GM19467 (cell line): ENCODE results near the gene ARHGAP10.

Experiments
- ATAC-seq: cut with Tn5 transposase; IDR thresholded peaks from one replicate; pipeline ENCODE4 v1.9.1; 2021; ENCODE audit warnings: mild to moderate bottlenecking, moderate library complexity; ENCODE audit not compliant: unreplicated experiment

ARHGAP10 gene

DNA sequence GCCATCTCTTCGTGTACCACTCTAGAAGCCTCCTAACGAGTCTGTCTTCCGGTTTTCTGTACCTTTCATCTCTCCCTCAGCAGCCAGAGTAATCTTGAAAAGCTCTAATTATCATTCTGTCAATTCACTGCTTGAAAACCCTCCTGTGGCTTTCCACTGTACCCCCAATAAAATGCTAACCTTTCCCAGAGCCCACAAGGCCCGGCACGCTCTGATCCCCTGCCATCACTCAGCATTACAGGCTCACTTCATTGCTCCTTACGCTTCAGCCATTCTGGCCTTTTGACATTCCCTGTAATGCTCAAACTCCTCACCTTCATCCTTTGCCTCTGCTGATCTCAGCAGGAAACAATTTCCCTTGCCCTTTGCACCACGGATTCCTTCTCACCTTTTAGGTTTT is 112.9 kb downstream of the ARHGAP10 start:
- ATAC-seq = no peak

DNA sequence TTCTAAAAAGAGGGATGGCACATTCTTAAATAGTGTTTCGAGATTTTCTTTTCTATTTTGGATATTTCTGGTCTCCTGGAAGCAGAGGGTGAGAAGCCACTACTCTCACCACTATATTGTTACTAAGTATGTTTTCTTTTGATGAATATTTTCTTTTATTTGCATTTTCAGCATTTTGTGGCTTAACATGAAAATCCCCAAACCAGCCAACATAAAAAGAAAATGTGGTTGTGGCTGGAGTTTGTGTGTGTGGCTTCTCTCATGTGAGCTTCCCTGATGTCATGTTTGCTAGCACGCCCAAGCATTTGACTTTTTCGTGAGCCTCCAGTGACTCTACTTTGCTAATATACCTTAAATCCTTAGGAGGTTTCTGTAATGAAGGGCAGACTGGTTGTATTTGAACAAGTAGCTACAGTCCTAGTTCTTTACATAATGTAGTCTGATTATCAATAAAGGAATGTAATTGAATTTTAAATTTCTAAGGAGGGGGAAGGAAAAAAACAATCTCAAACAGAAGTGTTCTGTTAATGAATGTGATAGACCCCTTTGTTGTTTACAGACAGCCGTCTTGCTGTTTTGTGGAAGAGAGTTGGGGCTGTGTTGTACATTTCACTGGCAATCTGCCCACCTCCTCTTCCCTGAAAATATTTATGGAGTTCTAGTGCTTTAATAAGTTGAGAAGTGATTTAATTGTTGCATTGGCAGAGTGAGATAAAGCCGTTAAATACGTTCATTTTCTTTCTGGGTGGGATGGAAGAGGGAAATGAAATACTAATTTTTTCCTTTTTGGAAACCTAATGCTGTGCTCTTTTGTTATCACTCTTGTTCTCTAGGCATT is 114.6 kb downstream of the ARHGAP10 start:
- no peak for ATAC-seq

DNA sequence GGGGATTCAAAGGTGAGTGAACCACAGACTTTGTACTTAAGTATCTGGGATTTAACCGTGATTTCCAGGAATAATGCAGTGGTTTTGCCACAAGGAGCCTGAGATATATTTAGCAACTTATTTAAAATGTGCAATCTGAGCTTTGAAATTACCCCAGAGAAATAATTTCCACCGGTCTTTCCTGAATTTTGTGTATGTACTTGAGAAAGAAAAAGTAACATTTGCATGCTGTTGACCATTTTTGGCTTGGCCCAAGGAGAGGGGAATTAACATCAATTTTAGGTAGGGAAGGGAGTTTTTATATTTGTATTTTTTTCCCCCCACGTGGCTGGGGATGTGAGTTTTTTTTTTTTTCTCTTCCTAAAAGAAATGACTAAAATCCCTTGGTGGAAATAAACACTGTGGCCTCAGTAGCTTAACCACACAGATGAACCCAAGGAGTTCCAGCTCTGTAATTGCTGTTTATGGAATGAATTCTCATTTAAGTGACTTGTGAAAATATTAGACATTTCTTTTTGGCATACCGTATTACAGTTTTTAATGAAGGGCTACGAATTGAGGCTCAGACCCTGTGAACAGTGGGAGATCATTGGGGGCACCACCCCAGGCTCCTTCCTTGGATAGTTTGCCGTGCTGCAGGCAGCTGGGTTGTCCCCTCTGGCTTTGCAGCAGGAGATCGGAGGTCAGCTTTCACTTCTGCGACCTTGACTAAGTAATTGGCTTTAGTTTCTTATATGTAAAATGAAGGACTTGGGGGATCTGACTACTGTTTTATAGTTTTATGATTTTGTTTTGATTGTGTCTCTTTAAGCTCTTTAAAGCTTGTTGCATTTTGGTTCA is 116.1 kb downstream of the ARHGAP10 start:
- ATAC-seq = no peak

DNA sequence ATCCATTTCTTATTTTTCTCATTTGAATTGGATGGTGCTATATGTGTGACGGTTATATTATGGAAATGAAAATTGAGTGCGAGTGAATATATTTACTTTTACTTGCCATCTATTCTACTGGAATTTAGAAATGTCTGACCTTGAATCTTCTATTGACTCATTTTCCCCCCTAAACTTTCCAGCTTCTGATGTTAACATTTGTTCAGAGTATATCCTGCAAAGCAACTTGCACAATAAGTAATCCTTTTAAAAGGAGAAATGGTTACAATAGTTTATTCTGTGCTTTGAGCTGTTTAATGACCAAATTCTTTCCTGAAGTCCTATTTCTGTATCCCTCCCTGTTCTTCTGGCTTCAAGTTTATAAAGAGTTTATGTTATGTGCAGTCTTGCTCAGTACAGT is 116.7 kb downstream of the ARHGAP10 start:
- no peak for ATAC-seq

DNA sequence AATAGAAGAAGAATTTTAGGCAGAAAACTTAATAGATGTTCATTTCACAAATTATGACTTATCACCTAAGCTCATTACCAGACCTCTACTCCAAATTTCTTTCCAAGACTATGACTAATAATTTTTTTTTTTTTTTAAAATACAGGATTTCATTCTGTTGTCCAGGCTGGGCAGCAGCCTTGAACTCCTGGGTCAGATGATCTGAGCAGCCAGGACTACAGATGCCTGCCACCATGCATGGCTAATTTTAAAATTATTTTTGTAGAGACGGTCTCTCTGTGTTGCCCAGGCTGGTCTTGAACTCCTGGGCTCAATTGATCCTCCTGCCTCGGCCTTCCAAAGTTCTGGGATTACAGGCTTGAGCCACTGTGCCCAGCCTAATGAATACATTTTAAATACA is 119.2 kb downstream of the ARHGAP10 start:
- no peak for ATAC-seq

DNA sequence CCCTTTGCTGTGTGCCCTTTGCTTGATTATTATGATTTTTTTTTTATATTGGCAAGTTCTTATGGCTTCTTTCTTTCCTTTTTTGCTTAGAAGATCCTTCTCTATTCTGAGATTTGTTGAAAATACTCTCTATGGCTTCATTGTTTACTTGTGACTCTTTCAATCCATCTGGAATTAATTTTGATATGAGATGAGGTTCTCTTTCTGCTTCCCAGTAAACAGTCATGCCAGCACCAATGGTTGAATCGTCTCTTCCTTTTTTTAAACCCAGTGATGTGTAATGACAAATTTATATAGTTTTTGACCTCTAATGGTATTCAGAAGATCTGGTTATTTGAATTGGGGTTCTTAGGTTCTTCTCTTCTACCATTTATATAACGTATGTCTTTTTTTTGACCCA is 121.8 kb downstream of the ARHGAP10 start:
- ATAC-seq = no peak

DNA sequence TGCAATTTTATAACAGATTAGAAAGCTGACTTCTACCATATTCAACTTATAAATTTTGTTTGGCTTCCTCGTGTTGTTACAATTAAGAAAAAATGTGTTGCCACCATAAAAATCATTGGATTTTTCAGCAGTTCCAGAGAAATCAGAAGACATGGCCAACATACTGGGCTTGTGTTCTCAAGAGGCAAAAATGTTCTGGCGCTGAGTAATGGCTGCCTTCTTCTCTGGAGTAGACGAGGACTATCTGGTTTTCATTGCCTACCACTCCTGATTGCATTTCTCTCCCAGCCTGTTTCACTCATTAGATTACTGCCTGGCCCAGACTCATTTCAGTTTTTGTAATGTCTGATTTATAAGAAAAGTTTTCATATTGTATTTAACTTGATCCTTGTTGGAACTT is 122.3 kb downstream of the ARHGAP10 start:
- no peak for ATAC-seq

DNA sequence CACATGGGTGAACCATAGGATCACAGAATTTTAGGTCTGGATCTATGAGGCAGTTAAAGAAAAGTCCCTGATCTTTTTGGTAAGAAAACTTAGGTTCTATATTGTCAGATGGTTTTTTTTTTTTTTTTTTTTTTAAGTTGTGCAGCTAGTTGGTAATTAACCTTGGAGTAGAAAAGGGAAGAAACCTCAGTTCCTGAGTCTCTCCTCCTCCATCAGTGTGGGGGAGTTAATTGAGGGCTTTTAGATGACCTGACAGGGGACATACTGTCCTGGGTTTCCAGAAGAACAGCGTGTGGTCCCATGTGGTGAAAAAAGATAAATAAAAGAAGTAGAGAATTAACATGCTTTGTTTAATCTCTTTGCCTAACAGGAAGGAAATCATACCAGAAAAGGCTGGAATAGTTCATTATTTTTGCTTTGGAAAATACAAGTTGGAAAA is 123.7 kb downstream of the ARHGAP10 start:
- ATAC-seq = no peak

DNA sequence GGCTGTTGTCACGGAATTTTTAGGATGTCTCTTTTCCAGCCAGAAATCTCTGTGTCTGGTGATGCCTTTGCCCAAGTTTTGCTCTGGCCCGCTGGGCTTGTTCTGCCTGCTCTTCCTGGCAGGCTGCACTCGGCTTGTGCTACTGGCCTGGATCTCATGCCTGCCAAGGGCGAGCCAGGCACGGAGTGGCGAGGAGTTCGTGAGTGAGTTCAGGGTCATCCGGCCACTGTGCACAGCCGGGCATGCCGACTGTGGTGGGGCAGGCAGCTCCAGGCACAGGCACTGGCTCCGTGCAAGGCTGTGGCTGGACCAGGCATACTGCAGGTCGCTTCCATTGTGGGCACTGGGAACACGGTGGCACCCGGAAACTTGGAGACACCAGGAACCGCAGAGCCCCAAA is 129.1 kb downstream of the ARHGAP10 start:
- no peak for ATAC-seq

DNA sequence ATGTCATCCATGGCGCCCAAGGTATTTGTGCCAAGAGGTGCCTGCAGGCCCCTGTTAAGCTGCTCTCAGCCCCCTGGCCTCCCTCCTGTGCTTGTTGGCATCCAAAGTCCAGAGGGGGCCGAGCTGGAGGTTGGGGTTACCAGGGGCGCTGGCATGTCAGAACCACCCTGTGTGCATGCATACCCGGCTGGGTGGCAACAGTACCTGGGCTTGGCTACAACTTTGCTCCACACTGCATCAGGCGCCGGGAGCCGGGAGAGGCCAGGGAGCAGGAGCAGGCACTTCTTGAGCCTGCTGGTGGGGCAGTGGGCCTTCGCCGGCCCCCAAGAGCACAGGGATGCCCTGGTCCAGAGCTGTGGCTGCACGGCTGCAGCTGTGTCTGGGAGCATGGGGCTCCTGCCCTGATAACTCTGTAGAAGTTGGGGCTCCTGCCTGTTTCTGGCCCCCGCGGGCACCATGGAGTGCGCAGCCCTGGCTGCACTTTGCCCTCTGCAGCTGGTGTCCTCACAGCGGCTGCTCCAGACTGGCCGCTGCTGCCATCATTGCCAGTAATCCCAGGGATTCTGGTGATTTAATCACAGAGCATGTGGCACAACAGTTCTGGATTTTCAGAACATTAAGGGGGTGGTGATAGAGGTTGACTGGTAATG is 130.3 kb downstream of the ARHGAP10 start:
- ATAC-seq = no peak

DNA sequence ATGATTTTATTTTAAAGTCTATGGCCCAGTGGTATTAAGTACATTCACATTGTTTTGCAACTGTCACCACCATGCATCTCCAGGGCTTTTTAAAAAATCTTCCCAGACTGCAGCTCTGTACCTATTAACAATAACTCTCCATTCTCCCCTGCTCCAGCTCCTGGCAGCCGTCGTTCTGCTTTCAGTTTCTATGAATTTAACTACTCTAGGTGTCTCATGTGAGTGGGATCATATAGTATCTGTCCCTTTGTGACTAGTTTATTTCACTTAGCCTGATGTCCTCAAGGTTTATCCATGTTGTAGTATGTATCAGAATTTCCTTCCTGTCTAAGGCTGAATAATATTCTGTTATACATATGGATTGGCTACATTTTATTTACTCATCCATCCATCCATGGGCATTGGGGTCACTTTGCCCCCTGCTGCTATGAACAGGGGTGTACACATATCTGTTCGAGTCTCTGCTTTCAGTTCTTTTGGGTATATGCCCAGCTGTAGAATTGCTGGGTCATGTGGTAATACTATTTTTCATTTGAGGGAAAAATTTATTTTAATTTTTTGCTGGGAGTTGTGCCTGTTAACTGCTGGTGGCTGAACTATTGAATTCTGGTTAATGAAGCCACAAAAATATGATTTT is 131.3 kb downstream of the ARHGAP10 start:
- ATAC-seq = peak; percentile 41

DNA sequence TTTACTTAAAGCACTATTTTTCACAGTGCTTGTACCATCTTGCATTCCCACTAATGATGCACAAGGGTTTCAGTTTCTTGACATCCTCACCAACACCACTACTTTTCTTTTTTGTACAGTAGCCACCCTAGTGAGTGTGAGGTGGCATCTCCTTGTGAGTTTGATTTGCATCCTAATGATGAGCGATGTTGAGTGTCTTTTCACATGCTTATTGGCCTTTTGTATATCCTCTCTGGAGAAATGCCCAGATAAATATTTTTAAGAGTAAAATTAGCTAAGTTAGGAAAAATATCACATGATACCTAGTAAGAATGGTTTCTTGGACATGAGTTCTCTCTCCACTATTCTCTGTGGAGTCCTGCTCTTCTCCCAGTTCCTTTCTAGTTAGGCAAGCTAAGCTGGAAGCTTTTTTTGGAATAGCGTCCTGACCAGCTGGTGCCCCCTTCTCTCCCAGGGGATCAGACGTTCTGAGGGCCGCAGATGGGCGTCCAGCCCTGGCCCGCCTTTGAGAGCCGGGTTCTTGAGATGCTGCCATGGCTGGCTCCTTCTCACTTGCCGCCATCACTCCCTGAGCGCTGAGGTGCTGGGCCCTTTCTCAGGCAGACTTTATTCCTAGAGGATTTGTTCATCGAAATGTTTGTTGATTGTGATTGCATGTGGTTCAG is 132.1 kb downstream of the ARHGAP10 start:
- no peak for ATAC-seq

DNA sequence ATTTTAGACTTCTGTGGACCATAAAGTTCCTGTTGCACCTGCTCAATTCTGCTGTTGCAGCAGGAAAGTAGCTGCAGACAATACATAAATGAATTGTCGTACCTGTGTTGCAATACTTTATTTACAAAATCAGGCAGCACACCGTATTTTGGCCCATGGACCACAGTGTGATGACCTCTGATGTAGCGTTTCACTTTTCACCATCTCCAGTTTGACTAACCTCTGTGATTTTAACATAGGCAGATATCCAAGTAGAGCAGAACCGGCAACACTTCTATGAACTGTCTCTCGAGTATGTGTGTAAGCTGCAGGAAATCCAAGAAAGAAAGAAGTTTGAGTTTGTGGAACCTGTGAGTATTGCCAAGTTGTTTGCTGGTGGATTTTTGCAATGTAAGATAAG is 132.7 kb downstream of the ARHGAP10 start:
- no peak for ATAC-seq

DNA sequence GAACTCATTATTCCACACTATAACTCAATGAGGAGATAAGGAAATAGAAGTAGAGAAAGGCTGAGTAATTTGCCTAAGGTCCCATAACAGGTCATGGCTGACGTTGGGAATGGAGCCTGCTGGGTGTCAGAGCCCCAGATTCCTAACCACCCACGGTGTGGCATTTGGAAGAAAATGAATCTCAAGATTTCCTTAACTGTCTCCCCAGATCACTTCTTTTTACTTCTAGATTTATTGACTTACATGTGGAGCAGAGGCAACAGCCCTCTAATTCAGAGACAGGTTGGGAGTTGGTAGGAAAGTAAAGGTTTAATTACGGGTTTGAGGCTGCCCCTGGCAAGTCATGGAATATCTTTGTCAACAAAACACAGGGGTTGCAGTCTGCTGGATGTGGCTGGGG is 134.0 kb downstream of the ARHGAP10 start:
- ATAC-seq = no peak

DNA sequence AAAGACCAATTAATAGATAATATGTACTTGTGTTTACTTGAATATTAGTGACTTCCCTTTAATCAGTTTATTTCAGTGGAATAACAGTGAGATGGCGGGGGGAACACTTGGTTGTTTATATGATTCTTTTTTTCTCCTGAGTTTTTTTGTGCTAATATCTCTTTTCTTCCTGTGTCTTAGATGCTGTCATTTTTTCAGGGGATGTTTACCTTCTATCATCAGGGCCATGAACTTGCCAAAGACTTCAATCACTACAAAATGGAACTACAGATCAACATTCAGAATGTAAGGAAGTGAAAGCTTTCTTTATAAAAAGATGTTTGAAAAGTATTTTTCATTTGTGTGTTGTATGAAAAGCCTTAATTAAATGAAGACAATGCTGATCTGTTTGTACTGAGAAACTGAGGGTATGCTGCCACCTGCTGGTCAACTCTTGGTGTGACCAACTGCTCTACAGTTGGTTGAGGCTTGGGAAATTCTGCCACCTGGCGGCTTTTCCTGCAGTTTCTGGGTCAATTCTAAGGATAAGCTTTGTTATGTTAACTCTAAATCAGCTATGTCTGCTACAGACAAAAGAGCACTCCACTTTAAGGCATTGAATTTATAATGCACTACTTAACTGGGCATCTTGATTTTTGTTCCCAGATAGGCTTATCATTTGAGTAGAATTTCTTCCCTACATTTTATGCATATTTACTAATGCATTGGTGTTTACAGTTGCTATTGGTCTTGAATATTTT is 134.8 kb downstream of the ARHGAP10 start:
- peak; percentile 89 for ATAC-seq

DNA sequence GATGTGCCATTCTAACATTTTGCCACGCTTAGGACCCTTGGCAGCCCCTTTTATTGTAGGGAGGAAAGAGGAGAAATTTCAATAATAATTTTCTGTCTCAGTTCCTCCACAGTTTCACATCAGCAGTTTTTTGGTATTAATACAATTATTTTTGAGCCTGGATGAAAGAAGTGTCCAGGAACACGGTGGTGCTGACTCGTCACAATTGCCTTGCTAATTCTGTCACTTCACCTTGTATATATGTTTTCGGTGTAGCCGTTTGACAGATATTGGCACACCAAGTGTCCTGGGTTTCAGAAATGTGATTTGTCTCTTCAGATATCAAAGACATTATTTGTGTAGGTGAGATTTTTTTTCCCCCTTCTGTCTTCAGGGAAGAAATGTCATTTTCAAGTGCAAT is 142.2 kb downstream of the ARHGAP10 start:
- no peak for ATAC-seq

DNA sequence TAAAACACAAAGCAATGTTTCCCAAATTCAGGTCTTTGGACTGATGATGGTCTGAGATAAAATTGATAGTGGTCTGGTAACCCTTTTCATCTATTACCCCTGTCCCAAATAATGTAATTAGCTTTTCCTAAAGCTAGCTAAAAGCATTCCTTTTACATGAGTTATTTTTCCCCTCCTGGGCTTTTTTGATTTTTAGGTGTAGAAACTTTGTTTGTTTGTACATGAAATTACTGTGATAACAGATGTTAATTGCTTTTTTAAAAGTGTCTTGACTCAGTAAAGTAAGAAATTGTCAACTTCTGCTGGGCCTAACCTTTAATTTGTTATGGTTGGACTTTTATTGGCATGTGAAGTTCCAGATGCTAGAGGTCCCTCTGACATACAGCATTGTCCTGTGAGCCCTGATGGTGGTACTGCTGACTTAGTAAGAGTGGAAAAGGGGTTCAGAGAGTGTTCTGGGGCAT is 145.5 kb downstream of the ARHGAP10 start:
- no peak for ATAC-seq

DNA sequence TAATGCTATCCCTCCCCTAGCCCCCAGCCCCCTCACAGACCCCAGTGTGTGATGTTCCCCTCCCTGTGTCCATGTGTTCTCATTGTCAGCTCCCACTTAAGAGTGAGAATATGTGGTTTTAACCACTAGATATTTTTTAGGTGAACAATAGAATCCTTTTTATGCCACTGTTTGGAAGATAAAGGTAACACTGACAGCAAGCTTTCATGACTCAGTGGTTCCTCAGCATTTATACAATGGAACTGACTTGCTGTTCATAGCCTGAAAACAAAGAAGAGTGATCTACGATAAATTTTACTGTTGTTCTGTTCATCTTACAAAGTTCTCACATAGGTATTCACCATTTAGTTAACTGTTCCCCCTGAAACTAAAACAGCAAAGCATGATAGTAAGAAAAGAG is 147.8 kb downstream of the ARHGAP10 start:
- ATAC-seq = no peak

DNA sequence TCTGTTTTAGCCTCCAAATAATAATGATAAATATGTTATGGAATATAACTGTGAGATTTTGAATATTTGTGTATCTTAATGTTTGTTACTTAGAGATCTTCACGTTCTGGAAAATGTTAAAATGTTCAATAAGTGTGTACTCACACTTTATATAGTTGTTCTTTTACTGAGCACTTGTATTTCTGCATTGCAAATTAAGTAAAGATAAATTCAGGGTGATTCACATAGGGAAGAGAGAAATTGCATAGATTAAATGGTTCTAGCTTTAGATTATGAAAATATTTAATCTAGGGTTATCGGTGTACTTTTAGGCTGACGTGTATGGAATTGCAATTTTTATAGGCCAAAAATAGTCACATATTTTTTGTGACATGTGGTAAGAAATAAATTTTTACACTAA is 148.6 kb downstream of the ARHGAP10 start:
- no peak for ATAC-seq

DNA sequence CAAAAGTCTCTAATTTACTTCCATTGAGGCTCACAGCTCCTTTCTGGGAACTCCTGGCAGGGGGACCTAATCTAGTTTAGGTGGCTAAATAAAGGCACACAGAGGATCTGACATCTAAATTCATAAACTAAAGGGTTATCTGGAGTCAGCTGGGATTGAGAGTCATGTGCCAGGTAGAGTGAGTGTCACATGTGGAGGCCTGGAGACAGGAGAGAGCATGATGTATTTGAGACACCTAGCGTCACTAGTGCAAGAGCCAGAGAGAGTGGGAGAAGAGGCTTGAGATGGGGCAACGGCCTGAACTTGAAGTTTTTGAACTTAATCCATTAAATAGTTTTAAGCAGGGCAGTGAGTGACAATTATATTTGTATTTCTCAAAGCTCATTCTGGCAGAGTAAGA is 152.6 kb downstream of the ARHGAP10 start:
- ATAC-seq = no peak
